ENCODE data around the gene SART3. TPM values are rescaled to one million over a fixed set of nuclear protein-coding genes. Genes with fewer than 3 reads are reported as not detected.

SART3 gene
- total RNA-seq, 1 experiment from 2014 or later: 89.4 TPM

DNA sequence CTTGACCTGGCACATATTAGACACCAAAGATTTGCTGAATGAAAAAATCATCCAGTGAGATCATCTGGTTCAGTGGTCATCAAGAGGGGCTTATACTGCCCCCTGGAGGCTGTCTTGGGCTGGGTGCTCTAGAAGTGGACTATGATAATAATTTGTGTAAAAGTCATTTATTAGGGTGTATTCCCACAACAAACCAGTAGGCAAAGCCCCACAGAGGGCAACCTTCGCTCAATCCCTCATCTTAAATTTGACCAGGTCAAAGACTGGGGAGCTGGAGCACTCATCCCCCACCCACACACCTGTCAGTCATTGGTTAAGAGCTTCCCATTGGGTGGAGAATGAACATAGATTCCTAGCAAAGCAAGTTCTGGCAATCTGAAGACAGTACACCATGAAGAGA, 65.9 kb downstream of the SART3 start:
- peaks cover 11% of the 10 kb centered on the region for H3K27me3 Mint-ChIP-seq (ENCODE audit: low read depth)
- H3K9ac ChIP-seq (ENCODE audit: extremely low read depth, insufficient read length, low read length): no peak overlapping the region

More for the DNA sequence above, 65.9 kb downstream of the SART3 start:
- no peak overlapping the region for H3T11ph ChIP-seq (ENCODE audit: low read length)
- TF ChIP-seq, protein P1, sequence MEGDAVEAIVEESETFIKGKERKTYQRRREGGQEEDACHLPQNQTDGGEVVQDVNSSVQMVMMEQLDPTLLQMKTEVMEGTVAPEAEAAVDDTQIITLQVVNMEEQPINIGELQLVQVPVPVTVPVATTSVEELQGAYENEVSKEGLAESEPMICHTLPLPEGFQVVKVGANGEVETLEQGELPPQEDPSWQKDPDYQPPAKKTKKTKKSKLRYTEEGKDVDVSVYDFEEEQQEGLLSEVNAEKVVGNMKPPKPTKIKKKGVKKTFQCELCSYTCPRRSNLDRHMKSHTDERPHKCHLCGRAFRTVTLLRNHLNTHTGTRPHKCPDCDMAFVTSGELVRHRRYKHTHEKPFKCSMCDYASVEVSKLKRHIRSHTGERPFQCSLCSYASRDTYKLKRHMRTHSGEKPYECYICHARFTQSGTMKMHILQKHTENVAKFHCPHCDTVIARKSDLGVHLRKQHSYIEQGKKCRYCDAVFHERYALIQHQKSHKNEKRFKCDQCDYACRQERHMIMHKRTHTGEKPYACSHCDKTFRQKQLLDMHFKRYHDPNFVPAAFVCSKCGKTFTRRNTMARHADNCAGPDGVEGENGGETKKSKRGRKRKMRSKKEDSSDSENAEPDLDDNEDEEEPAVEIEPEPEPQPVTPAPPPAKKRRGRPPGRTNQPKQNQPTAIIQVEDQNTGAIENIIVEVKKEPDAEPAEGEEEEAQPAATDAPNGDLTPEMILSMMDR (conservative IDR thresholded peaks at IDR 0.05): peak; percentile 94
- WGBS (ENCODE audit: extremely low coverage, insufficient read length, low lambda C conversion rate): no CpG with 5 or more reads among the region's 1 CpG
- H3K4me1 ChIP-seq (ENCODE audit: insufficient read depth, low read length): no peaks in the 10 kb centered on the region
- DNase-seq: peak; percentile 62
- Mint-ChIP-seq H3K27ac (no peak overlapping the region), H3K36me3 (ENCODE audit: insufficient read depth in 1 of 3, low read depth in 3 of 3) (no peaks in the 10 kb centered on the region), H3K4me3 (no peak overlapping the region), H3K9me3 (no peaks in the 10 kb centered on the region; a peak in 1 of 5 replicates), H3K4me1 (no peaks in the 10 kb centered on the region)
- no peaks in the 10 kb centered on the region for H4K20me1 ChIP-seq (ENCODE audit: control insufficient read depth, insufficient read depth, insufficient read length)
- H2AFZ ChIP-seq (ENCODE audit: low read length): no peak overlapping the region
- no peak overlapping the region for H2AK5ac ChIP-seq (ENCODE audit: insufficient read length, low read length)
- H2BK15ac ChIP-seq (ENCODE audit: low read depth, low read length): no peak overlapping the region
- no peak overlapping the region for H3K4ac ChIP-seq (ENCODE audit: low read depth, low read length)
- H3K27ac ChIP-seq (ENCODE audit: insufficient read length, low read depth, low read length): no peak overlapping the region
- H3K18ac ChIP-seq (ENCODE audit: insufficient read length, low read depth, low read length): no peak overlapping the region
- H2BK12ac ChIP-seq (ENCODE audit: insufficient read length, low read depth, low read length): no peak overlapping the region
- no peak overlapping the region for H2BK5ac ChIP-seq (ENCODE audit: insufficient read length, low read length)
- H3K23me2 ChIP-seq (ENCODE audit: insufficient read length, low read depth, low read length, poor library complexity, severe bottlenecking): no peaks in the 10 kb centered on the region
- H2BK120ac ChIP-seq (ENCODE audit: low read depth, low read length, poor library complexity, severe bottlenecking): no peak overlapping the region
- H2BK20ac ChIP-seq (ENCODE audit: low read depth, low read length, poor library complexity, severe bottlenecking): no peak overlapping the region
- no peak overlapping the region for H3K14ac ChIP-seq (ENCODE audit: insufficient read depth, low read length)
- no peak overlapping the region for H3K23ac ChIP-seq (ENCODE audit: insufficient read length, low read depth, low read length)
- H4K8ac ChIP-seq (replicated peaks; ENCODE audit: insufficient read length, low read depth, low read length): no peak overlapping the region
- H3K56ac ChIP-seq (ENCODE audit: insufficient read length, low read depth, low read length): no peak overlapping the region
- H3K9me3 ChIP-seq (ENCODE audit: control insufficient read depth, low read depth, low read length): no peaks in the 10 kb centered on the region
- H3K27me3 ChIP-seq (ENCODE audit: insufficient read depth, low read length): no peaks in the 10 kb centered on the region
- H4K91ac ChIP-seq (ENCODE audit: insufficient read length, low read depth, low read length): no peak overlapping the region
- no peaks in the 10 kb centered on the region for H3K79me2 ChIP-seq (ENCODE audit: insufficient read depth, low read length)
- no peak overlapping the region for H3K4me2 ChIP-seq (ENCODE audit: insufficient read depth, insufficient read length, low read length)
- H4K5ac ChIP-seq (ENCODE audit: insufficient read length, low read depth, low read length): no peak overlapping the region
- H3K79me1 ChIP-seq (ENCODE audit: insufficient read depth, low read depth, low read length, poor library complexity, severe bottlenecking): no peaks in the 10 kb centered on the region

Measured in H9 (cell line).